Stimulated activated CD8-positive, alpha-beta memory T cell treated with anti-CD3 and anti-CD28 coated beads, Interleukin-4, amount 100 ng/mL, for 1 hour (primary cell): ENCODE results near the gene CACNA1A.
"Not testable (repeated sequence)": the region's sequence is repeated elsewhere in the genome, so short reads cannot be mapped to it uniquely, and the experiment has no call there.

Source experiments
- DNase-seq, 2 donors: peaks; one replicate each; pipeline ENCODE4 v3.0.0-alpha.2; 2020; ENCODE audit warnings: low read depth in 2 of 2, low spot score in 1 of 2

CACNA1A gene

GRCh38 chr19:13506471-13506820 is at the start of gene CACNA1A:
Gene CACNA1A, minus strand, starts transcription at chr19:13506479. Its CDS starts 255 bp downstream, at chr19:13506224.
- no peak for DNase-seq

GRCh38 chr19:13554506-13555240 is 48.4 kb upstream of the CACNA1A start:
- no peak for DNase-seq

GRCh38 chr19:13553880-13554400 is 47.7 kb upstream of the CACNA1A start:
- no peak for DNase-seq

GRCh38 chr19:13548131-13548530 is 41.9 kb upstream of the CACNA1A start:
- DNase-seq: no peak

- no peak for DNase-seq
Measured at GRCh38 chr19:13547102-13547501, 40.8 kb upstream of the CACNA1A start.

- DNase-seq: no peak
Measured at GRCh38 chr19:13544423-13544822, 38.1 kb upstream of the CACNA1A start.

GRCh38 chr19:13541554-13541953 is 35.3 kb upstream of the CACNA1A start:
- DNase-seq: no peak

GRCh38 chr19:13539332-13539731 is 33.1 kb upstream of the CACNA1A start:
- no peak for DNase-seq

- DNase-seq: no peak
Measured at GRCh38 chr19:13538601-13539253, 32.4 kb upstream of the CACNA1A start.

- no peak for DNase-seq
Measured at GRCh38 chr19:13537454-13537853, 31.2 kb upstream of the CACNA1A start.

- DNase-seq: no peak
Measured at GRCh38 chr19:13530720-13531119, 24.4 kb upstream of the CACNA1A start.

GRCh38 chr19:13529721-13530120 is 23.4 kb upstream of the CACNA1A start:
- DNase-seq: not testable (repeated sequence)

GRCh38 chr19:13526552-13526951 is 20.3 kb upstream of the CACNA1A start:
- no peak for DNase-seq

GRCh38 chr19:13521066-13521465 is 14.8 kb upstream of the CACNA1A start:
- DNase-seq: no peak

GRCh38 chr19:13511947-13512346 is 5.7 kb upstream of the CACNA1A start:
- DNase-seq: no peak

- DNase-seq: no peak
Measured at GRCh38 chr19:13507053-13507611, 853 bp upstream of the CACNA1A start.

GRCh38 chr19:13505761-13506470 is 363 bp downstream of the CACNA1A start:
- no peak for DNase-seq

- DNase-seq: no peak
Measured at GRCh38 chr19:13505164-13505695, 1.0 kb downstream of the CACNA1A start.

GRCh38 chr19:13503570-13504235 is 2.6 kb downstream of the CACNA1A start:
- DNase-seq: no peak

GRCh38 chr19:13502231-13502630 is 4.0 kb downstream of the CACNA1A start:
- no peak for DNase-seq

GRCh38 chr19:13499692-13500091 is 6.6 kb downstream of the CACNA1A start:
- DNase-seq: no peak
